Heart left ventricle (tissue), 16 donors: ENCODE results near the gene CCR6. TPM values are rescaled to one million over a fixed set of nuclear protein-coding genes. Genes with fewer than 3 reads are reported as not detected.

Experiments
- ATAC-seq, 4 donors: fragments of 200-7000 bp; cut with Tn5 transposase; one replicate each; pipeline ENCODE4 v1.9.1; 2020 to 2022; ENCODE audit warnings: moderate library complexity in 4 of 4, mild to moderate bottlenecking in 3 of 4, moderate number of reproducible peaks in 1 of 4
- DNase-seq, 5 donors: peaks; one replicate each; pipeline ENCODE4 v3.0.0-alpha.2; 2020
- H3K27ac ChIP-seq, 12 donors: fragments of 200-600 bp; sonication (generic) in 4 of 12; one replicate each; pipeline versions ENCODE4 v1.5.0 to v1.8.0; 2016 to 2022; ENCODE audit warnings: mild to moderate bottlenecking in 2 of 12
- H3K27me3 ChIP-seq, 9 donors: fragments of 200-600 bp; sonication (generic) in 2 of 9; one replicate each; pipeline versions ENCODE4 v1.5.1 to v1.8.0; 2016 to 2022; ENCODE audit warnings: mild to moderate bottlenecking in 3 of 9
- H3K36me3 ChIP-seq, 9 donors: fragments of 200-600 bp; sonication (generic) in 2 of 9; one replicate each; pipeline versions ENCODE4 v1.5.0 to v1.8.0; 2018 to 2022; ENCODE audit warnings: mild to moderate bottlenecking in 2 of 9
- H3K4me1 ChIP-seq, 12 donors: fragments of 200-600 bp; sonication (generic) in 4 of 12; one replicate each; pipeline versions ENCODE4 v1.5.0 to v1.8.0; 2016 to 2022; ENCODE audit warnings: mild to moderate bottlenecking in 3 of 12
- H3K4me3 ChIP-seq, 12 donors: fragments of 200-600 bp; sonication (generic) in 4 of 12; one replicate each; pipeline versions ENCODE4 v1.5.0 to v1.8.0; 2017 to 2022; ENCODE audit warnings: mild to moderate bottlenecking in 9 of 12, moderate library complexity in 4 of 12
- H3K9me3 ChIP-seq, 12 donors: fragments of 200-600 bp; sonication (generic) in 4 of 12; one replicate each; pipeline versions ENCODE4 v1.5.0 to v1.8.0; 2016 to 2022; ENCODE audit warnings: mild to moderate bottlenecking in 1 of 12
- POLR2A ChIP-seq, 2 donors: fragments of 450-650 bp; IDR thresholded peaks; one replicate each; pipeline ENCODE4 v1.6.1; 2017; ENCODE audit warnings: antibody characterized with exemption in 2 of 2, mild to moderate bottlenecking in 2 of 2, moderate library complexity in 2 of 2
- WGBS, 4 donors: extraction: QIAGEN DNeasy Blood & Tissue Kit in 2 of 4; methylation state at CpG; one replicate each; pipeline versions ENCODE4 v1.1.5 to v1.1.7; 2013 to 2018; 5-methylcytosine and 5-hydroxymethylcytosine counted together
- intact Hi-C, 10 donors: fragments of 100-400 bp; cut with DNase I; formaldehyde crosslinking; loops; one replicate each; pipeline versions ENCODE4 v1.11.1 to v1.14.2; 2022
- polyA plus RNA-seq, 2 donors: library from polyadenylated mRNA; stranded (reverse); fragments of 200-250 nt; gene quantifications; one replicate each; pipeline ENCODE4 v1.2.3, GENCODE V29; 2013
- total RNA-seq, 9 donors: library from RNA; depleted of rRNA in 2 of 9; stranded (reverse); fragments of >200 nt in 2 of 9; fragmentation: NEBNext Ultra II Directional in 3 of 9; extraction: Animal tissue kit (Norgen Biotek cat#: 25700) in 3 of 9; gene quantifications; one replicate each; pipeline versions ENCODE4 v1.1.0 to v1.2.4, GENCODE V29; 2016 to 2023
- TF ChIP-seq, protein P1 (sequence below), 12 donors: fragments of 200-600 bp; sonication (generic) in 4 of 12; IDR thresholded peaks; one replicate each; pipeline versions ENCODE4 v1.5.0 to v1.8.0; 2018 to 2022; ENCODE audit warnings: antibody characterized with exemption in 12 of 12, mild to moderate bottlenecking in 5 of 12
- donor health status: ischemic (EF 13 %, LVEDD 7.1; RV severe dilation, severe dysfunction).
- donor health status: healthy with polysubstance abuse.
- donor health status: DM: no; HTN: yes; CAD: no.
- donor health status: DM: no; HTN: no; CAD: no.
- donor health status: ischemic (EF 25% LVEDD 6.9; RV normal size, moderate dysfunction).
- donor health status: ischemic (EF 25% LVEDD 5.7; RV mildly dilated, moderate dysfunction).
- donor health status: healthy.
- donor health status: DM: yes; HTN: yes; CAD: no.
- donor health status: ischemic (EF 35%, LVEDD 5.7; RV mildly dilated, moderate dysfunction).
- donor health status: nonischemic (EF 11% LVEDD 7.7; RV severe dilation, severe dysfunction).
- donor health status: DM: yes; HTN: yes; CAD: no.
- donor health status: PGD.
- donor health status: ischemic (EF 29% LVEDD 5.4; RV normal size, mild dysfunction).
- donor health status: nonischemic (EF 23%, LVEDD 6.1; RV moderate dilation, normal function).

The CCR6 gene
- total and polyA plus RNA-seq, 11 donors, result 0.23 TPM; not detected in 10

DNA sequence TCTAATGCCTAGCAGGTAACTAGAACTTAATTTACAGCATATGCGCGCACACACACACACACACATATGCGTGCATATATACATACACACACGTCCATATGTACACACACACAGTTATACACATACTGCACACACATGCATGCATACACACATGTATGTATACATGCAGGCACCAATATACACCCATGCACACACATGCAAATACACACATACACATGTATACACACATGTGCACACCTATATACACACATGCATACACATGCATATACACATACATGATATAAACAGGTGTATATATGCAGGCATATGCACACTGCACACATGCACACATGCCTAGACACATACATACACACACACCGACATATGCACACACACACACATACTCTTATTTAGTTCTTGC lies 1.9 kb downstream of the CCR6 start:
- H3K27me3 ChIP-seq, result peaks cover 0 to 18% (median 4%) of the 10 kb centered on the region in 9 donors
- H3K27ac ChIP-seq, result no peak overlapping the region
- ATAC-seq (no peak), DNase-seq (no peak)
- no peaks in the 10 kb centered on the region for H3K9me3 ChIP-seq
- intact Hi-C loops, result no loop called here
- H3K4me3 ChIP-seq, result no peak overlapping the region
- WGBS, 4 donors, result 91 to 97% (median 93%) methylated on average over 5 of the region's 5 CpGs
- H3K4me1 ChIP-seq, result peaks cover 0 to 12% (median 0%) of the 10 kb centered on the region in 12 donors
- no peaks in the 10 kb centered on the region for H3K36me3 ChIP-seq
- no peak for TF ChIP-seq POLR2A (IDR thresholded peaks at IDR 0.05)
- TF ChIP-seq, protein P1, sequence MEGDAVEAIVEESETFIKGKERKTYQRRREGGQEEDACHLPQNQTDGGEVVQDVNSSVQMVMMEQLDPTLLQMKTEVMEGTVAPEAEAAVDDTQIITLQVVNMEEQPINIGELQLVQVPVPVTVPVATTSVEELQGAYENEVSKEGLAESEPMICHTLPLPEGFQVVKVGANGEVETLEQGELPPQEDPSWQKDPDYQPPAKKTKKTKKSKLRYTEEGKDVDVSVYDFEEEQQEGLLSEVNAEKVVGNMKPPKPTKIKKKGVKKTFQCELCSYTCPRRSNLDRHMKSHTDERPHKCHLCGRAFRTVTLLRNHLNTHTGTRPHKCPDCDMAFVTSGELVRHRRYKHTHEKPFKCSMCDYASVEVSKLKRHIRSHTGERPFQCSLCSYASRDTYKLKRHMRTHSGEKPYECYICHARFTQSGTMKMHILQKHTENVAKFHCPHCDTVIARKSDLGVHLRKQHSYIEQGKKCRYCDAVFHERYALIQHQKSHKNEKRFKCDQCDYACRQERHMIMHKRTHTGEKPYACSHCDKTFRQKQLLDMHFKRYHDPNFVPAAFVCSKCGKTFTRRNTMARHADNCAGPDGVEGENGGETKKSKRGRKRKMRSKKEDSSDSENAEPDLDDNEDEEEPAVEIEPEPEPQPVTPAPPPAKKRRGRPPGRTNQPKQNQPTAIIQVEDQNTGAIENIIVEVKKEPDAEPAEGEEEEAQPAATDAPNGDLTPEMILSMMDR (IDR thresholded peaks at IDR 0.05), result no peak

DNA sequence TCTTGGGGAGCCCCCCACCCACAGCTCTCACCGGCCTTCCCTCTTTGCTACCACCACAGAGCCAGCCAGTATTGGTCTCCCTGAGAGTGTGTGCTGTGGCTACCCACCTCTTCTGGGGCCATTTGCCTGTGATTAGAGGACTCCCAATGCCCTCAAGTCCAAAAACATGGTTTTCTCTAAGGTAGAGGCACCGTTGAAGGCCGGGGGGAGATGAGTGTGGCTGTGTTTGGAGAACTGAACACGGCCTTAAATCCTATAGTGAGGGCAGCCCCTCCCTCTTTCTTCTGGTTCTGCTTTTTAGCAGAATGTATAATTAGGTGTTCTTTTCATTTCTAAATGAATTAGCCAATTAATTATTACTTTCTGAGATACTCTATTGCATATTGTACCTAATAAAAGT lies 2.5 kb downstream of the CCR6 start:
- ATAC-seq, result no peak
- 78 to 86% (median 84%) methylated on average over 4 of the region's 4 CpGs for WGBS, 4 donors

DNA sequence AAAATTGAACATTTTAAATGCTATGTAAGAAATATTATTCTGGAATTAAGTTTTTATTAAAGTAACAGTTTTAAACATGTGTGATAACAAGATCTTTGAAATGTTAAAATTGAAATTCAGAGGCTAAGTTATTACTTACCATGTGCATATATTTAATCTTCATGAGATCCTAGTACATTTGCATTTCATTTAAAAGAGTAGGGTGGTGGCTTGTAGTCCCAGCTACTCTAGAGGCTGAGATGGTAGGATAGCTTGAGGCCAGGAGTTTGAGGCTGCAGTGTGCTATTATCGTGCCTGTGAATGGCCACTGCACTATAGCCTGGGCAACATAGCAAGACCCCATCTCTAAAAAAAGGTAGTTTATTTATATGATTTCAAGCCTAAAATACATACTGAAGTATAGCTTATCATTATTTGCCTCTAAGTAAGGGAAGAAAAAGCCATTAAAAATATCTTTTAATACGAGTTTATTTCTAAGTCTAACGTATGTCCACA lies 3.0 kb downstream of the CCR6 start:
- ATAC-seq (no peak), DNase-seq (no peak)
- Histone ChIP-seq H3K9me3 (no peaks in the 10 kb centered on the region), H3K27ac (no peak overlapping the region), H3K36me3 (no peaks in the 10 kb centered on the region), H3K4me1 (peaks cover 0 to 3% (median 0%) of the 10 kb centered on the region in 12 donors), H3K4me3 (no peak overlapping the region), H3K27me3 (peaks cover 0 to 16% (median 4%) of the 10 kb centered on the region in 9 donors)
- TF ChIP-seq, protein P1 (IDR thresholded peaks at IDR 0.05), result no peak
- TF ChIP-seq POLR2A (IDR thresholded peaks at IDR 0.05), result no peak
- WGBS, 4 donors, result 71 to 92% (median 88%) methylated on average over 3 of the region's 3 CpGs
- intact Hi-C loops, result no loop called here

More for the DNA sequence above, 2.5 kb downstream of the CCR6 start:
- no peak overlapping the region for H3K4me3 ChIP-seq
- peaks cover 0 to 18% (median 4%) of the 10 kb centered on the region in 9 donors for H3K27me3 ChIP-seq
- TF ChIP-seq, protein P1 (IDR thresholded peaks at IDR 0.05), result no peak
- no peak for TF ChIP-seq POLR2A (IDR thresholded peaks at IDR 0.05)
- no peaks in the 10 kb centered on the region for H3K36me3 ChIP-seq
- intact Hi-C loops, result no loop called here
- H3K27ac ChIP-seq, result no peak overlapping the region
- peaks cover 0 to 8% (median 0%) of the 10 kb centered on the region in 12 donors for H3K4me1 ChIP-seq
- no peaks in the 10 kb centered on the region for H3K9me3 ChIP-seq
- DNase-seq, result no peak

- Histone ChIP-seq H3K4me1 (no peaks in the 10 kb centered on the region), H3K36me3 (no peaks in the 10 kb centered on the region), H3K9me3 (no peaks in the 10 kb centered on the region), H3K27ac (no peak overlapping the region), H3K4me3 (no peak overlapping the region), H3K27me3 (no peaks in the 10 kb centered on the region)
- intact Hi-C loops, result no loop called here
- 85 to 92% (median 87%) methylated on average over 14 of the region's 14 CpGs for WGBS, 4 donors
- no peak for DNase-seq
- no peak for ATAC-seq
- no peak for TF ChIP-seq POLR2A (IDR thresholded peaks at IDR 0.05)
- TF ChIP-seq, protein P1 (IDR thresholded peaks at IDR 0.05), result no peak
These were observed 5.1 kb downstream of the CCR6 start for GRCh38 chr6:167127785-167128531.
